ENCODE data around the gene RAB3D. TPM values are rescaled to one million over a fixed set of nuclear protein-coding genes. Genes with fewer than 3 reads are reported as not detected.

RAB3D gene
- total RNA-seq, 2 experiments from 2014 or later, result 1.2 to 2.2 TPM

DNA sequence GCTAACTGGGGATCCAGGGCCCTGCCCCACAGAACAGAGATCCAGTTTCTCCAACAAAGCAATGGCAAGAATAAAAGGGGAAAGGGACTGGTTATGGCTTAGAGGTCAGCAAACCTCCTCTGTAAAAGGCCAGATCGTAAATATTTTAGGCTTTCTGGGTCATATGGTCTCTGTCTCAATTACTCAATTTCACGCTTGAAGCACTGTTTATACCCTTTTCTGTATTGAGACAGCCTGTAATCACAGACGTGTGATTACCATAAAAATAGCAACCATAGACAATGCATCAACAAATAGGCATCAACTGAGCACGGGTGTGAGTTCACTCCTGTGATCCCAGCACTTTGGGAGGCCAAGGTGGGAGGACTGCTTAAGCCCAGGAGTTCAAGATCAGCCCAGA lies 9.3 kb downstream of the RAB3D start:
- H3K36me3 Mint-ChIP-seq (ENCODE audit: low read depth), result peaks cover 29% of the 10 kb centered on the region
- ATAC-seq (ENCODE audit: poor library complexity) (no peak), DNase-seq (no peak)
- TF ChIP-seq, protein P1, sequence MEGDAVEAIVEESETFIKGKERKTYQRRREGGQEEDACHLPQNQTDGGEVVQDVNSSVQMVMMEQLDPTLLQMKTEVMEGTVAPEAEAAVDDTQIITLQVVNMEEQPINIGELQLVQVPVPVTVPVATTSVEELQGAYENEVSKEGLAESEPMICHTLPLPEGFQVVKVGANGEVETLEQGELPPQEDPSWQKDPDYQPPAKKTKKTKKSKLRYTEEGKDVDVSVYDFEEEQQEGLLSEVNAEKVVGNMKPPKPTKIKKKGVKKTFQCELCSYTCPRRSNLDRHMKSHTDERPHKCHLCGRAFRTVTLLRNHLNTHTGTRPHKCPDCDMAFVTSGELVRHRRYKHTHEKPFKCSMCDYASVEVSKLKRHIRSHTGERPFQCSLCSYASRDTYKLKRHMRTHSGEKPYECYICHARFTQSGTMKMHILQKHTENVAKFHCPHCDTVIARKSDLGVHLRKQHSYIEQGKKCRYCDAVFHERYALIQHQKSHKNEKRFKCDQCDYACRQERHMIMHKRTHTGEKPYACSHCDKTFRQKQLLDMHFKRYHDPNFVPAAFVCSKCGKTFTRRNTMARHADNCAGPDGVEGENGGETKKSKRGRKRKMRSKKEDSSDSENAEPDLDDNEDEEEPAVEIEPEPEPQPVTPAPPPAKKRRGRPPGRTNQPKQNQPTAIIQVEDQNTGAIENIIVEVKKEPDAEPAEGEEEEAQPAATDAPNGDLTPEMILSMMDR (IDR thresholded peaks at IDR 0.05), result no peak
- CTCF ChIA-PET, result no interaction called here
- no peaks in the 10 kb centered on the region for H3K4me1 Mint-ChIP-seq (ENCODE audit: low read depth)
- no peaks in the 10 kb centered on the region for H3K4me1 ChIP-seq (ENCODE audit: insufficient read depth, low read length)
- H3K4me3 Mint-ChIP-seq, result no peak overlapping the region
- POLR2A ChIA-PET, result no interaction called here
- H3K9me3 Mint-ChIP-seq, result no peaks in the 10 kb centered on the region
- intact Hi-C loops (cut with DNase I, micrococcal nuclease), result no loop called here
- no peak overlapping the region for H3K27ac ChIP-seq (ENCODE audit: low read depth in 1 of 2, low read length in 2 of 2)
- H3K4me3 ChIP-seq (ENCODE audit: low read length), result no peak overlapping the region
- peaks cover 0 to 2% of the 10 kb centered on the region in 2 experiments for H3K9me3 ChIP-seq (ENCODE audit: control insufficient read depth in 1 of 2, insufficient read depth in 1 of 2, low read length in 2 of 2)
- H3K36me3 ChIP-seq (ENCODE audit: insufficient read depth, low read length), result peaks cover 5% of the 10 kb centered on the region
- H3K27me3 ChIP-seq (ENCODE audit: control insufficient read depth in 1 of 2, insufficient read depth in 2 of 2, low read length in 2 of 2), result no peaks in the 10 kb centered on the region
- H3K27me3 Mint-ChIP-seq, result no peaks in the 10 kb centered on the region
- H3K27ac Mint-ChIP-seq, result no peak overlapping the region

DNA sequence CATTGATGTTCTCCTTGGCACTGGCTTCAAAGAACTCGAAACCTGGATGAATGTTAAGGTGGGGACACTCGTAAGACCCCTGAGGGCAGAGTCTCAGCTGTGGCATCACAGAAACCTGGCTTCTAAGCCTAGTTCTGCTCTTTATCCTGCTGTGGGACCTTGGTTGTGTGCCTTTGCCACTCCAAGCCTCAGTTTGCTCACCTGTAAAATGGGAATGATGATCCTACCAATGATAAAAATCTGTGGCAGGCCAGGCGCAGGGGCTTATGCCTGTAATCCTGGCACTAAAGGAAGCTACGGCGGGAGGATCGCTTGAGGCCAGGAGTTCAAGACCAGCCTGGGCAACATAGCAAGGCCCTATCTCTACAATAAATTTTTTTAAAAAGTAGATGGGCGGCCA lies 13.9 kb downstream of the RAB3D start:
- Mint-ChIP-seq H3K36me3 (ENCODE audit: low read depth) (peaks cover 4% of the 10 kb centered on the region), H3K4me3 (no peak overlapping the region), H3K4me1 (ENCODE audit: low read depth) (peaks cover 13% of the 10 kb centered on the region), H3K27me3 (peaks cover 3% of the 10 kb centered on the region), H3K9me3 (no peaks in the 10 kb centered on the region), H3K27ac (no peak overlapping the region)
- H3K4me1 ChIP-seq (ENCODE audit: insufficient read depth, low read length), result peaks cover 18% of the 10 kb centered on the region
- TF ChIP-seq, protein P1 (IDR thresholded peaks at IDR 0.05), result no peak
- intact Hi-C loops (cut with DNase I, micrococcal nuclease), result no loop called here
- H3K36me3 ChIP-seq (ENCODE audit: insufficient read depth, low read length), result peaks cover 2% of the 10 kb centered on the region
- no peaks in the 10 kb centered on the region for H3K9me3 ChIP-seq (ENCODE audit: control insufficient read depth in 1 of 2, insufficient read depth in 1 of 2, low read length in 2 of 2)
- no peak overlapping the region for H3K4me3 ChIP-seq (ENCODE audit: low read length)
- no peak overlapping the region for H3K27ac ChIP-seq (ENCODE audit: low read depth in 1 of 2, low read length in 2 of 2)
- H3K27me3 ChIP-seq (ENCODE audit: control insufficient read depth in 1 of 2, insufficient read depth in 2 of 2, low read length in 2 of 2), result no peaks in the 10 kb centered on the region
- ChIA-PET CTCF (interaction anchor here (1.2 kb wide), 1 partner anchor 32 kb away, joined by 3 read pairs; no protein-coding TSS in a partner anchor), POLR2A (no interaction called here)
- no peak for DNase-seq
- ATAC-seq (ENCODE audit: poor library complexity), result no peak

DNA sequence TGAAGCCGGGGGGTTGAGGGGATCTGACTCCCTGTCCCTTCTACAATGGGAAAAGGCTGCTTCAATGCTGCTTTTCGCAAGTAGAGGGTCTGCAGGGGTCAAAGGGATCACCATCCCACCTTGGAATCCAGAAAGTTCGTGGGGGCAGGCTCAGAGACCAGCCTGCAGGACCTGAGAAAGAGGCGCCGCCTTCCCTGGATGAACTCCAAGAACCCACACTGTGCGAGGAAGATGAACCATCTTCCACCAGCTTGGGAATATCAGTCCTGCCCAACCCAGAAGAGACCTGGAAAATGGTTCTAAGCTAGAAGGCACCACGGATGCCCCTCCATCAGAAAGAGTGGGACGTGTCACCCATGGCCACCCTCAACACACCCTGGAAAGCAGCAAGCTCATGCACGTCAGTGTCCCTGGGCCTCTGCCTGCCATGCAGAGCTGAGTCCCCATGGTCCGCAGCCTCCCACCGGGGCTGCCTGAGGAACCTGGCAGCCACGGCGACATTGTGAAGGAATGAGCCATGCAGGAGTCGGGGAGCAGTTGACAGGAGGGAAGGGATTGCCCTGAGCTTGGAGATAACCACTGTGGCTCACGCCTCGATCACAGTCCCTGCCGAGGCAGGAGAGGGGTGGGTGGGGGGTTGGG lies 14.6 kb downstream of the RAB3D start:
- peaks cover 18% of the 10 kb centered on the region for H3K4me1 ChIP-seq (ENCODE audit: insufficient read depth, low read length)
- H3K27ac Mint-ChIP-seq, result no peak overlapping the region
- no peak overlapping the region for H3K4me3 ChIP-seq (ENCODE audit: low read length)
- TF ChIP-seq, protein P1 (IDR thresholded peaks at IDR 0.05), result no peak
- ATAC-seq (ENCODE audit: poor library complexity) (no peak), DNase-seq (no peak)
- H3K4me1 Mint-ChIP-seq (ENCODE audit: low read depth), result peaks cover 13% of the 10 kb centered on the region
- POLR2A ChIA-PET, result interaction anchor here (2.3 kb wide), 1 partner anchor 14 kb away, joined by 8 read pairs; the partner anchor contains the start of gene RAB3D
- no peaks in the 10 kb centered on the region for H3K9me3 ChIP-seq (ENCODE audit: control insufficient read depth in 1 of 2, insufficient read depth in 1 of 2, low read length in 2 of 2)
- H3K4me3 Mint-ChIP-seq, result no peak overlapping the region
- CTCF ChIA-PET, result interaction anchor here (1.2 kb wide), 1 partner anchor 31 kb away, joined by 3 read pairs; no protein-coding TSS in a partner anchor
- intact Hi-C loops (cut with DNase I, micrococcal nuclease), result no loop called here
- no peak overlapping the region for H3K27ac ChIP-seq (ENCODE audit: low read depth in 1 of 2, low read length in 2 of 2)
- H3K9me3 Mint-ChIP-seq, result no peaks in the 10 kb centered on the region
- H3K36me3 ChIP-seq (ENCODE audit: insufficient read depth, low read length), result no peaks in the 10 kb centered on the region
- H3K27me3 ChIP-seq (ENCODE audit: control insufficient read depth in 1 of 2, insufficient read depth in 2 of 2, low read length in 2 of 2), result peaks cover 0 to 2% of the 10 kb centered on the region in 2 experiments
- H3K36me3 Mint-ChIP-seq (ENCODE audit: low read depth), result peaks cover 4% of the 10 kb centered on the region
- H3K27me3 Mint-ChIP-seq, result peaks cover 5% of the 10 kb centered on the region
